K562 treated with DMSO at 1 percent for 4 hours (cell line): ENCODE measurements around the gene CFD. TPM values are rescaled to one million over a fixed set of nuclear protein-coding genes. Genes with fewer than 3 reads are reported as not detected.

Experiments used
- total RNA-seq: library from RNA; unstranded; fragments of 300-600 nt; gene quantifications from 2 replicates; pipeline ENCODE4 v1.2.3, GENCODE V29; 2022; ENCODE audit not compliant: insufficient read depth

CFD gene
- 44.6 and 62.6 TPM in 2 replicates for total RNA-seq

DNA sequence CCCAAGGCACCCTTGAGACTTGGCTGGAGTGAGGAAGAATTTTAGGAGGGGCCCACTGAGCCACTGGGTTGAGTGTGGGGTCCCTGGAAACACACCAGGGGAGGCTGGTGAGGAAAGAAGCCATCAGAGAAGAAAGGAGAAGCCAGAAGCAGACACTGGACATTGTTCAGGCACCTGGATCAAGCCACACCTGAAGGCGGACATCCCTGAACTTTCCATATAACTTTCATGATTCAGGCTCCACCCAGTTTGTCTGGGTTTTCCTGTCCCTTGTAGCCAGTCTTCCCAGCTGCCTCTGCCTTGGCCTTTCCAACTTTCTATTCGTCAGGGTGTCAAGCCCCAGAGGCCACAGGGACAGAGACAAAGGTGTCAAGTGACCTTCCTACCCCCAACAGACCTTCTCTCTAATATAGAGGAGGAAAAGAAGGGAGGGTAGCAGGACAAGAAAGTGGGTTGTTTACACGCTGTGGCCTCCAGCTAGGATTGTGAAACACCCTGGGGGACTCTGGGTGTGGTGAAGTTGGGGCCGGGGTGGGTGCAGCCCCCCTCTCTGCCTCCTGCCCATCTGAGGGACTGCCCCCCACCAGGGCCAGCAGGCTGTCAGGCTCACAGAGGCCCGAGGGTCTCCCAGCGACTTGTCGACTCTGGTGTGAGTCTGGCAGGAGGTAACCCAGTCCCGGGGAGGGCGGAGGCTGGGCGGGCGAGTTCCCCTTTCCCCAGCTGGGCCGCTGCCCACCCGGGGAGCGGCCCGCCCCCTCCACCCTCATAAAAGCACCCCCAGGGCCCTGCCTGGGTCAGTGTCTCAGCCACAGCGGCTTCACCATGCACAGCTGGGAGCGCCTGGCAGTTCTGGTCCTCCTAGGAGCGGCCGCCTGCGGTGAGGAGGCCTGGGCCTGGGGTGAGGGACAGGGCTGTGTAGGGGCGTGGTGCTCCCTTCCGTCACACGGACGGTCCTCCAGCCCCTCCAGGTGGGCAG lies at the start of gene CFD:
TSS of gene CFD (plus strand) at position 797 of the 976 bp plus-strand sequence. CDS start at position 823, 26 bp downstream.

DNA sequence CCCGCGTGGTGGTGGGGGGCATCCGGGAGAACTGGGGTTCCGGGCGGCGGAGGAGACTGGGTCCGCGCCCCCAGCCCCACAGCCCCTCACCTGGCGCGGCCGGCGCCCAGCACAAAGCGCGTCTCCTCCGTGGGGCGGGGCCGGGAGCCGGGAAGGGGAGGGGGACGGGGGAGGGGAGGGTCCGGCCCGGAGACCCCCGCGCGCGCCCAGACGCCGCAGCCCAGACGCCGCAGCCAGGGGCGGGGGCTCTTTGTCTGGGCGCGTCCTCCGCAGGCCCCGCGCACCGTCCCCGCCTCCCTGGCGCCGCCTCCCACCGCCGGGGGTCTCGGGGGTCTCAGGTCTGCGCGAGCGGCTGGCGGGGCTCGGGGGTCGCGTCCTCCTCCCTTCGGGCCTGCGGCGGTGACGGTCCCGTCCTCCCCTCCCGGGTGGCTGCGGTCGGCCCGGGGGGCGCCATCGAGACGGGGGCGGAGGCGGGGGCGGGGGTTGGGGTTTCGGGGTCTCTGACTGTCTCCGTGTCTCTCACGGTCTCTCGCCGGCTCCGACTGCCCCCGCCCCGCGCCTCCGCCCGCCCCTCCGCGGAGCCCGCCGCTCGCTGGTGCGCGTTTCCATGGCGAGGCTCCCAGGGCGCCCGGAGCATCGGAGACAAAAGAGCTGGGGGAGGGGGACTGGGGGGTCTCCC lies 37.5 kb upstream of the CFD start, which contains the start of gene PLPPR3:
TSS of gene PLPPR3 (minus strand) at position 131 of the 679 bp plus-strand sequence. CDS start 396 bp downstream, outside the sequence.

GRCh38 chr19:827710-828321 lies 31.6 kb upstream of the CFD start, which contains the start of gene AZU1:
TSS of gene AZU1 (plus strand) at chr19:827837. CDS start at chr19:827847, 10 bp downstream.

GRCh38 chr19:840519-841206 lies 18.8 kb upstream of the CFD start, which contains the start of gene PRTN3:
TSS of gene PRTN3 (plus strand) at chr19:840999. CDS start at chr19:841009, 10 bp downstream.

DNA sequence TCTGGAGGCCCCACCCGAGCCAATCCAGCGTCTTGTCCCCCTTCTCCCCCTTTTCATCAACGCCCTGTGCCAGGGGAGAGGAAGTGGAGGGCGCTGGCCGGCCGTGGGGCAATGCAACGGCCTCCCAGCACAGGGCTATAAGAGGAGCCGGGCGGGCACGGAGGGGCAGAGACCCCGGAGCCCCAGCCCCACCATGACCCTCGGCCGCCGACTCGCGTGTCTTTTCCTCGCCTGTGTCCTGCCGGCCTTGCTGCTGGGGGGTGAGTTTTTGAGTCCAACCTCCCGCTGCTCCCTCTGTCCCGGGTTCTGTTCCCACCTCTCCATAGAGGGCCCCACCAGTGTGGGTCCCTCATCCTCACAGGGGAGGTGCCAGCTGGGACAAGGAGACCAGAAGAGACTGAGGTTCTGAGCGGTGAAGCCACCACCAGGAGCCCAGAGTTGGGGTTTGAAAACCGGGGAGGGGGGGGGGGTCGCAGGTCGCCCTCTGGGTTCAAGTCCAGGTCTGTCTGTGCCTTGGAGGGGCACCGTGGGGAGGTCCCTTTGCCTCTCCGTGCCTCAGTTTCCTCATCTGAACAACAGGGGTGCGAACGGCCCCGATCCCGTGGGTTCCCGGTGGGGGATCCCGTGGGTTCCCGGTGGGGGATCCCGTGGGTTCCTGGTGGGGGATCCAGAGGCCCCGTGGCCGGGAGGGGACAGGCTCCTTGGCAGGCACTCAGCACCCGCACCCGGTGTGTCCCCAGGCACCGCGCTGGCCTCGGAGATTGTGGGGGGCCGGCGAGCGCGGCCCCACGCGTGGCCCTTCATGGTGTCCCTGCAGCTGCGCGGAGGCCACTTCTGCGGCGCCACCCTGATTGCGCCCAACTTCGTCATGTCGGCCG lies 7.1 kb upstream of the CFD start, which contains the start of gene ELANE:
TSS of gene ELANE (plus strand) at position 168 of the 878 bp plus-strand sequence. CDS start at position 194, 26 bp downstream.

DNA sequence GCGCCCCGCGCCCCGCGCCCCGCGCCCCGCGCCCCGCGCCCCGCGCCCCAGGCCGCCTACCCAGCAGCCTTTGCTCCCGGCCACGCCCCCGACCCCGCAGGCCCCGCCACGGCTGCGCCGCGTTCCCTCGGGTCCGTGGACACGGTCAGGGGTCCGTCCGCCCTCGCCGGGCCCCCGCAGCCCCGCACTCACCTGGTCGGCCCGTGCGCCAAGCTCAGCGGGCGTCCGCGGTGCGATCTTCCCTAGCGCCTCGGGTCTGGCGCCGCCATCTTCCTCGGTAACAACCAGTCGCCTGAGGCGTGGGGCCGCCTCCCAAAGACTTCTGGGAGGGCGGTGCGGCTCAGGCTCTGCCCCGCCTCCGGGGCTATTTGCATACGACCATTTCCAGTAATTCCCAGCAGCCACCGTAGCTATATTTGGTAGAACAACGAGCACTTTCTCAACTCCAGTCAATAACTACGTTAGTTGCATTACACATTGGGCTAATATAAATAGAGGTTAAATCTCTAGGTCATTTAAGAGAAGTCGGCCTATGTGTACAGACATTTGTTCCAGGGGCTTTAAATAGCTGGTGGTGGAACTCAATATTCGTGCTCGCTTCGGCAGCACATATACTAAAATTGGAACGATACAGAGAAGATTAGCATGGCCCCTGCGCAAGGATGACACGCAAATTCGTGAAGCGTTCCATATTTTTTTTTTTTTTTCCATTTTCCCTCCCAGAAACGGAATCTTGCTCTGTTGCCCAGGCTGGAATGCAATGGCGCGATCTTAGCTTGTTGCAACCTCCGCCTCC lies 33.6 kb downstream of the CFD start, which contains the start of the genes MED16 and RNU6-9:
TSS of gene MED16 (minus strand) at position 294 of the 796 bp plus-strand sequence. CDS start 2,056 bp downstream, outside the sequence.
TSS of gene RNU6-9 (plus strand) at position 591 of the 796 bp plus-strand sequence.

Other genes with a start within 250 kb of the CFD start
- 69.0 and 77.4 TPM in 2 replicates for gene POLRMT, start 226.1 kb upstream of the CFD start, total RNA-seq
- gene FGF22, start 219.8 kb upstream of the CFD start, total RNA-seq, result 1.3 TPM in 1 of 2 replicates, not detected in the other
- 72.9 and 88.4 TPM in 2 replicates for gene RNF126, start 196.4 kb upstream of the CFD start, total RNA-seq
- 4.9 and 8.9 TPM in 2 replicates for gene FSTL3, start 183.3 kb upstream of the CFD start, total RNA-seq
- 55.9 and 66.7 TPM in 2 replicates for gene PRSS57, start 164.2 kb upstream of the CFD start, total RNA-seq
- gene PALM, start 150.7 kb upstream of the CFD start, total RNA-seq, result 12.2 and 17.7 TPM in 2 replicates
- not detected in 2 replicates for gene MISP, start 108.6 kb upstream of the CFD start, total RNA-seq
- gene PTBP1, start 62.2 kb upstream of the CFD start, total RNA-seq, result 358 and 442 TPM in 2 replicates
- 86.2 and 97.2 TPM in 2 replicates for gene PLPPR3, start 37.7 kb upstream of the CFD start, total RNA-seq
- 2.0 and 4.1 TPM in 2 replicates for gene AZU1, start 31.8 kb upstream of the CFD start, total RNA-seq
- 4.7 and 5.0 TPM in 2 replicates for gene PRTN3, start 18.7 kb upstream of the CFD start, total RNA-seq
- not detected in 2 replicates for gene ELANE, start 7.4 kb upstream of the CFD start, total RNA-seq
- gene MED16, start 33.5 kb downstream of the CFD start, total RNA-seq, result 29.7 and 43.4 TPM in 2 replicates
- not detected in 2 replicates for gene RNU6-9, start 33.8 kb downstream of the CFD start, total RNA-seq
- 152 and 154 TPM in 2 replicates for gene R3HDM4, start 53.6 kb downstream of the CFD start, total RNA-seq
- 3.7 and 5.8 TPM in 2 replicates for gene KISS1R, start 57.7 kb downstream of the CFD start, total RNA-seq
- 40.2 and 46.0 TPM in 2 replicates for gene ARID3A, start 66.4 kb downstream of the CFD start, total RNA-seq
- gene WDR18, start 124.7 kb downstream of the CFD start, total RNA-seq, result 69.4 and 76.6 TPM in 2 replicates
- gene GRIN3B, start 140.8 kb downstream of the CFD start, total RNA-seq, result 0.75 and 0.97 TPM in 2 replicates
- gene TMEM259, start 161.5 kb downstream of the CFD start, total RNA-seq, result 198 and 255 TPM in 2 replicates
- gene RNU6-2, start 161.9 kb downstream of the CFD start, total RNA-seq, result not detected in 2 replicates
- 117 and 118 TPM in 2 replicates for gene CNN2, start 166.9 kb downstream of the CFD start, total RNA-seq
- gene ABCA7, start 180.4 kb downstream of the CFD start, total RNA-seq, result 41.5 and 58.2 TPM in 2 replicates
- 21.6 and 27.0 TPM in 2 replicates for gene ARHGAP45, start 207.5 kb downstream of the CFD start, total RNA-seq
- 205 and 214 TPM in 2 replicates for gene POLR2E, start 235.7 kb downstream of the CFD start, total RNA-seq
- gene GPX4, start 244.3 kb downstream of the CFD start, total RNA-seq, result 870 and 876 TPM in 2 replicates